ENCODE measurements around the gene NRDE2. TPM values are rescaled to one million over a fixed set of nuclear protein-coding genes. Genes with fewer than 3 reads are reported as not detected.

NRDE2 gene
- total and polyA plus RNA-seq, 2 of the 4 experiments (the other 2 are of a cell fraction) = 4.5 to 9.3 TPM

GRCh38 chr14:90344331-90345238, 12.8 kb upstream of the NRDE2 start (continued):
- TF ChIP-seq RFX5 (IDR thresholded peaks at IDR 0.05; ENCODE audit: low read depth, low read length) (no peak), POLR2A (IDR thresholded peaks at IDR 0.05; ENCODE audit: low read depth, low read length) (no peak)

- no peak overlapping the region for H2BK5ac ChIP-seq (ENCODE audit: low read depth, low read length, poor library complexity, severe bottlenecking)
- H2AFZ ChIP-seq (replicated peaks; ENCODE audit: low read length, poor library complexity) = no peak overlapping the region
- no peak overlapping the region for H2AK9ac ChIP-seq (replicated peaks; ENCODE audit: low read depth, low read length, poor library complexity)
- ChIA-PET POLR2A (ENCODE audit: unreplicated experiment) (no interaction called here), CTCF (no interaction called here)
- intact Hi-C loops (cut with micrococcal nuclease) (loop anchor here (1.0 kb wide), 1 partner anchor 21 kb away; no protein-coding TSS in a partner anchor), dilution Hi-C loops (cut with HindIII; ENCODE audit: low sequenced_read_pairs, unreplicated experiment) (no loop called here), in situ Hi-C loops (cut with MboI; ENCODE audit: low sequenced_read_pairs) (no loop called here)
- no peak overlapping the region for H2BK20ac ChIP-seq (ENCODE audit: low read depth, low read length)
- ATAC-seq (ENCODE audit: low read depth) (no peak), DNase-seq (no peak)
- H4K20me1 ChIP-seq (ENCODE audit: insufficient read depth, low read length) = no peaks in the 10 kb centered on the region
- H3K9me3 ChIP-seq (ENCODE audit: control insufficient read depth, insufficient read depth, low read length) = no peaks in the 10 kb centered on the region
- no peak overlapping the region for H2AK5ac ChIP-seq (ENCODE audit: low read depth, low read length)
- H3K14ac ChIP-seq (replicated peaks; ENCODE audit: low read depth, low read length) = no peak overlapping the region
- H3K36me3 ChIP-seq (ENCODE audit: control insufficient read depth, insufficient read depth, low read length) = no peaks in the 10 kb centered on the region
- no peak overlapping the region for H4K91ac ChIP-seq (ENCODE audit: insufficient read depth, low read depth, low read length)
- H3K4me2 ChIP-seq (ENCODE audit: low read depth, low read length) = no peak overlapping the region
- no peak overlapping the region for H2BK15ac ChIP-seq (ENCODE audit: low read depth, low read length)
- H3K27ac ChIP-seq (ENCODE audit: insufficient read depth, low read length) = no peak overlapping the region
- no peak overlapping the region for H3K18ac ChIP-seq (ENCODE audit: low read depth, low read length)
- no peaks in the 10 kb centered on the region for H3K79me1 ChIP-seq (ENCODE audit: low read depth in 1 of 2, low read length in 2 of 2)
- no CpG with 5 or more reads among the region's 4 CpGs for WGBS, 2 experiments (ENCODE audit: extremely low coverage in 2 of 2, insufficient read length in 1 of 2)
- H3K56ac ChIP-seq (ENCODE audit: extremely low read depth, insufficient read depth, low read length) = no peak overlapping the region
- no peaks in the 10 kb centered on the region for H3K4me1 ChIP-seq (ENCODE audit: control insufficient read depth, insufficient read depth, low read length)
- H3K9ac ChIP-seq (ENCODE audit: low read depth, low read length) = no peak overlapping the region
- H3K9me1 ChIP-seq (ENCODE audit: insufficient read depth, low read length) = no peaks in the 10 kb centered on the region
- no peak overlapping the region for H4K8ac ChIP-seq (ENCODE audit: low read depth in 2 of 2, low read length in 2 of 2)
- peaks cover 7% of the 10 kb centered on the region for H3K27me3 ChIP-seq (ENCODE audit: control insufficient read depth, insufficient read depth, low read length)
- no peak overlapping the region for H3K23ac ChIP-seq (ENCODE audit: low read depth, low read length)
- BruUV-seq (replicated peaks) = no TSS peak
- H4K5ac ChIP-seq (ENCODE audit: low read depth, low read length) = no peak overlapping the region
- H3K4ac ChIP-seq (ENCODE audit: low read depth, low read length) = no peak overlapping the region
- no peak overlapping the region for H3K4me3 ChIP-seq (ENCODE audit: insufficient read depth, low read depth, low read length)
- no peak overlapping the region for H2BK120ac ChIP-seq (ENCODE audit: low read depth, low read length)
- no peak for TF ChIP-seq MAFK (IDR thresholded peaks at IDR 0.05; ENCODE audit: low read depth, low read length)
- TF ChIP-seq CHD1 (IDR thresholded peaks at IDR 0.05; ENCODE audit: low read depth, low read length) = no peak
- no peak for TF ChIP-seq BHLHE40 (IDR thresholded peaks at IDR 0.05; ENCODE audit: low read depth, low read length)
- TF ChIP-seq RCOR1 (IDR thresholded peaks at IDR 0.05; ENCODE audit: insufficient replicate concordance, low read length) = no peak
- no peak for TF ChIP-seq MXI1 (IDR thresholded peaks at IDR 0.05; ENCODE audit: borderline replicate concordance, low read depth, low read length)
- TF ChIP-seq POLR2A (IDR thresholded peaks at IDR 0.05; ENCODE audit: low read depth, low read length) = no peak
- no peak for TF ChIP-seq MAZ (IDR thresholded peaks at IDR 0.05; ENCODE audit: borderline replicate concordance, low read depth, low read length)
- TF ChIP-seq SMC3 (IDR thresholded peaks at IDR 0.05; ENCODE audit: low read depth, low read length) = no peak
- TF ChIP-seq CEBPB (IDR thresholded peaks at IDR 0.05; ENCODE audit: low read depth, low read length) = no peak
- no peak for TF ChIP-seq FOS (IDR thresholded peaks at IDR 0.05; ENCODE audit: low read depth, low read length)
- TF ChIP-seq ELK1 (IDR thresholded peaks at IDR 0.05; ENCODE audit: borderline replicate concordance, low read depth, low read length) = no peak
- no peak for TF ChIP-seq USF2 (IDR thresholded peaks at IDR 0.05; ENCODE audit: low read depth, low read length)
- no peak for TF ChIP-seq NFE2L2 (IDR thresholded peaks at IDR 0.05; ENCODE audit: low read depth, low read length)
- no peak for TF ChIP-seq RAD21 (IDR thresholded peaks at IDR 0.05; ENCODE audit: low read length)
These were observed 10.6 kb upstream of the NRDE2 start for GRCh38 chr14:90342327-90342726.

Measured in IMR-90 (cell line).